Chondrocyte (in vitro differentiated cells): Measurements from ENCODE around the gene CBR1. TPM values are rescaled to one million over a fixed set of nuclear protein-coding genes. Genes with fewer than 3 reads are reported as not detected.
A peak's percentile ranks its signal among the peaks of the same experiment; 100 is the strongest.

Experiments
- DNase-seq: peaks from one replicate; pipeline ENCODE4 v3.0.0; 2021; ENCODE audit warnings: mixed read lengths, low spot score
- H3K27ac Mint-ChIP-seq: one replicate; pipeline ENCODE4 v1.8.0; 2021; ENCODE audit warnings: mild to moderate bottlenecking, moderate library complexity, mixed read lengths; ENCODE audit not compliant: unreplicated experiment
- H3K27me3 Mint-ChIP-seq: 2 replicates; pipeline ENCODE4 v1.8.0; 2021; ENCODE audit warnings: low read depth, mixed read lengths
- H3K36me3 Mint-ChIP-seq: 2 replicates; pipeline ENCODE4 v1.8.0; 2021; ENCODE audit warnings: low read depth, mixed read lengths
- H3K4me1 Mint-ChIP-seq: 2 replicates; pipeline ENCODE4 v1.8.0; 2021; ENCODE audit warnings: low read depth, mild to moderate bottlenecking, mixed read lengths
- H3K4me3 Mint-ChIP-seq: one replicate; pipeline ENCODE4 v1.8.0; 2021; ENCODE audit warnings: mild to moderate bottlenecking, moderate library complexity, mixed read lengths; ENCODE audit not compliant: unreplicated experiment
- H3K9me3 Mint-ChIP-seq: 2 replicates; pipeline ENCODE4 v1.8.0; 2021; ENCODE audit warnings: low read depth, mixed read lengths
- CTCF ChIP-seq: fragments of 200-600 bp; sonication (generic); IDR thresholded peaks from 2 replicates; pipeline ENCODE4 v1.5.0; 2021; ENCODE audit warnings: antibody characterized with exemption, mild to moderate bottlenecking, moderate library complexity
- total RNA-seq: library from RNA; stranded (reverse); gene quantifications from 3 replicates; pipeline ENCODE4 v1.2.1, GENCODE V29; 2021

Gene CBR1
- total RNA-seq, 1 donor from 2014 or later = 17.6 TPM

- DNase-seq = no peak
- peaks cover 18% of the 10 kb centered on the region for H3K4me1 Mint-ChIP-seq
- TF ChIP-seq CTCF = no peak
- no peak overlapping the region for H3K27ac Mint-ChIP-seq
- H3K36me3 Mint-ChIP-seq = no peaks in the 10 kb centered on the region
- no peak overlapping the region for H3K4me3 Mint-ChIP-seq
- H3K27me3 Mint-ChIP-seq = no peaks in the 10 kb centered on the region
- H3K9me3 Mint-ChIP-seq = no peaks in the 10 kb centered on the region
Measured at GRCh38 chr21:36027347-36027746, 42.5 kb upstream of the CBR1 start.

GRCh38 chr21:36028127-36029069 lies 41.4 kb upstream of the CBR1 start:
- no peaks in the 10 kb centered on the region for H3K27me3 Mint-ChIP-seq
- no peak overlapping the region for H3K27ac Mint-ChIP-seq
- H3K9me3 Mint-ChIP-seq = no peaks in the 10 kb centered on the region
- H3K4me1 Mint-ChIP-seq = peaks cover 8% of the 10 kb centered on the region
- DNase-seq = no peak
- peak overlapping the region; percentile 20 for H3K4me3 Mint-ChIP-seq
- TF ChIP-seq CTCF = peak; percentile 93
- H3K36me3 Mint-ChIP-seq = no peaks in the 10 kb centered on the region

GRCh38 chr21:36029309-36029708 lies 40.5 kb upstream of the CBR1 start:
- no peak for TF ChIP-seq CTCF
- Mint-ChIP-seq H3K36me3 (peaks cover under 1% of the 10 kb centered on the region), H3K4me3 (no peak overlapping the region), H3K4me1 (peaks cover 6% of the 10 kb centered on the region), H3K27ac (no peak overlapping the region), H3K27me3 (no peaks in the 10 kb centered on the region), H3K9me3 (no peaks in the 10 kb centered on the region)
- no peak for DNase-seq

GRCh38 chr21:36030581-36031189 lies 39.1 kb upstream of the CBR1 start:
- H3K9me3 Mint-ChIP-seq = no peaks in the 10 kb centered on the region
- no peak overlapping the region for H3K4me3 Mint-ChIP-seq
- H3K4me1 Mint-ChIP-seq = peaks cover 6% of the 10 kb centered on the region
- H3K36me3 Mint-ChIP-seq = peaks cover 10% of the 10 kb centered on the region
- H3K27ac Mint-ChIP-seq = no peak overlapping the region
- H3K27me3 Mint-ChIP-seq = no peaks in the 10 kb centered on the region
- no peak for DNase-seq
- no peak for TF ChIP-seq CTCF

- Mint-ChIP-seq H3K27me3 (no peaks in the 10 kb centered on the region), H3K4me1 (peaks cover 6% of the 10 kb centered on the region), H3K36me3 (peaks cover 18% of the 10 kb centered on the region), H3K4me3 (no peak overlapping the region), H3K27ac (no peak overlapping the region), H3K9me3 (no peaks in the 10 kb centered on the region)
- DNase-seq = no peak
- no peak for TF ChIP-seq CTCF
Measured at GRCh38 chr21:36032647-36033406, 37.0 kb upstream of the CBR1 start.
